ENCODE measurements around the gene NLRC3. TPM values are rescaled to one million over a fixed set of nuclear protein-coding genes. Genes with fewer than 3 reads are reported as not detected.

Gene NLRC3
- total RNA-seq, 1 donor from 2014 or later, result 0.23 TPM

- Mint-ChIP-seq H3K27ac (ENCODE audit: unreplicated experiment) (no peak overlapping the region), H3K36me3 (ENCODE audit: low read depth, unreplicated experiment) (peaks cover 34% of the 10 kb centered on the region), H3K4me3 (ENCODE audit: unreplicated experiment) (no peak overlapping the region), H3K27me3 (ENCODE audit: low read depth, unreplicated experiment) (no peaks in the 10 kb centered on the region), H3K4me1 (ENCODE audit: low read depth, unreplicated experiment) (no peaks in the 10 kb centered on the region), H3K9me3 (ENCODE audit: unreplicated experiment) (peaks cover 17% of the 10 kb centered on the region)
- H4K20me1 ChIP-seq (ENCODE audit: insufficient read depth, low read length), result no peaks in the 10 kb centered on the region
- H3K9ac ChIP-seq (ENCODE audit: low read length), result no peak overlapping the region
- FAIRE-seq, result no peak
- no peak overlapping the region for H3K27ac ChIP-seq (ENCODE audit: low read depth, low read length)
- H3K79me2 ChIP-seq (ENCODE audit: insufficient read depth, low read length), result no peaks in the 10 kb centered on the region
- DNase-seq (ENCODE audit: low read depth), result no peak
- H2AFZ ChIP-seq (ENCODE audit: low read depth, low read length), result no peak overlapping the region
- no peak overlapping the region for H3K4me3 ChIP-seq (ENCODE audit: insufficient read depth, low read depth, low read length)
- H3K9me3 ChIP-seq (ENCODE audit: insufficient read depth, low read depth, low read length), result peaks cover 7% of the 10 kb centered on the region
- no peaks in the 10 kb centered on the region for H3K4me1 ChIP-seq (ENCODE audit: insufficient read depth, low read length)
- no peak overlapping the region for H3K4me2 ChIP-seq (ENCODE audit: low read length)
- no peak for TF ChIP-seq CTCF (IDR thresholded peaks at IDR 0.05; ENCODE audit: insufficient read depth, low read depth, low read length)
- TF ChIP-seq EZH2 (IDR thresholded peaks at IDR 0.05; ENCODE audit: insufficient read depth, low read length), result no peak
- H3K36me3 ChIP-seq (ENCODE audit: insufficient read depth, low read length), result peaks cover 12% of the 10 kb centered on the region
- no peaks in the 10 kb centered on the region for H3K27me3 ChIP-seq (ENCODE audit: insufficient read depth, low read length)
These were observed 19.1 kb upstream of the NLRC3 start for GRCh38 chr16:3596101-3596861.

DNA sequence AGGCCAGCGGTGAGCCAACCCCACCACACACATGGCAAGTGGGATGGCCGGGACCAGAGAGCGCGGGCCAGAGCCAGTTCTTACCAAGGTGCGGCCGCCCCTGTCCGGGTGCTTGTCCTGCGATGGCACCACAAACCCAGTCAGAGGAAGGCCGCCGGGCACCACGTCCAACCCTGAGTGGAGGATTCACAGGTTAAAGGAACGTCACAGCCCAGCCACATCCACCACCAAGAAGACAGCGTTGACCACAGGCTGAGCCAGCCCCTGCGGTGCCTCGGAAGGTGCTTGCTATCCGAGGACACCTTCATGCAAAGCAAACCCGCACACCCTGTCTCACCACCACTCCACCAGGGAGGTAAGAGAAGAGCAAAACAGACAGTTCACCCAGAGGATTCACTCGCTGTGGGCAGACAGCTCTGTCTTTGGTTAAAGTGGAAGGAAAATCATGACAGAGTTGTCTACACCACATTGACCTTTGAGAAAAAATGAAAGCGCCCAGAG, 18.4 kb upstream of the NLRC3 start:
- H3K4me2 ChIP-seq (ENCODE audit: low read length), result no peak overlapping the region
- peaks cover 7% of the 10 kb centered on the region for H3K9me3 ChIP-seq (ENCODE audit: insufficient read depth, low read depth, low read length)
- FAIRE-seq (no peak), DNase-seq (ENCODE audit: low read depth) (no peak)
- H4K20me1 ChIP-seq (ENCODE audit: insufficient read depth, low read length), result no peaks in the 10 kb centered on the region
- Mint-ChIP-seq H3K4me3 (ENCODE audit: unreplicated experiment) (no peak overlapping the region), H3K27me3 (ENCODE audit: low read depth, unreplicated experiment) (no peaks in the 10 kb centered on the region), H3K9me3 (ENCODE audit: unreplicated experiment) (peaks cover 12% of the 10 kb centered on the region), H3K4me1 (ENCODE audit: low read depth, unreplicated experiment) (no peaks in the 10 kb centered on the region), H3K27ac (ENCODE audit: unreplicated experiment) (no peak overlapping the region), H3K36me3 (ENCODE audit: low read depth, unreplicated experiment) (peaks cover 33% of the 10 kb centered on the region)
- H2AFZ ChIP-seq (ENCODE audit: low read depth, low read length), result no peak overlapping the region
- H3K4me3 ChIP-seq (ENCODE audit: insufficient read depth, low read depth, low read length), result no peak overlapping the region
- no peaks in the 10 kb centered on the region for H3K4me1 ChIP-seq (ENCODE audit: insufficient read depth, low read length)
- H3K36me3 ChIP-seq (ENCODE audit: insufficient read depth, low read length), result peaks cover 6% of the 10 kb centered on the region
- no peaks in the 10 kb centered on the region for H3K27me3 ChIP-seq (ENCODE audit: insufficient read depth, low read length)
- no peak overlapping the region for H3K9ac ChIP-seq (ENCODE audit: low read length)
- TF ChIP-seq EZH2 (IDR thresholded peaks at IDR 0.05; ENCODE audit: insufficient read depth, low read length), result no peak
- TF ChIP-seq CTCF (IDR thresholded peaks at IDR 0.05; ENCODE audit: insufficient read depth, low read depth, low read length), result no peak
- H3K79me2 ChIP-seq (ENCODE audit: insufficient read depth, low read length), result no peaks in the 10 kb centered on the region
- no peak overlapping the region for H3K27ac ChIP-seq (ENCODE audit: low read depth, low read length)

GRCh38 chr16:3595110-3595486, 17.9 kb upstream of the NLRC3 start:
- Mint-ChIP-seq H3K4me1 (ENCODE audit: low read depth, unreplicated experiment) (no peaks in the 10 kb centered on the region), H3K9me3 (ENCODE audit: unreplicated experiment) (peaks cover 10% of the 10 kb centered on the region), H3K27ac (ENCODE audit: unreplicated experiment) (no peak overlapping the region), H3K27me3 (ENCODE audit: low read depth, unreplicated experiment) (no peaks in the 10 kb centered on the region), H3K4me3 (ENCODE audit: unreplicated experiment) (no peak overlapping the region), H3K36me3 (ENCODE audit: low read depth, unreplicated experiment) (peaks cover 35% of the 10 kb centered on the region)
- Histone ChIP-seq H3K4me1 (ENCODE audit: insufficient read depth, low read length) (no peaks in the 10 kb centered on the region), H3K9me3 (ENCODE audit: insufficient read depth, low read depth, low read length) (peaks cover 5% of the 10 kb centered on the region), H3K4me3 (ENCODE audit: insufficient read depth, low read depth, low read length) (no peak overlapping the region), H3K4me2 (ENCODE audit: low read length) (no peak overlapping the region), H2AFZ (ENCODE audit: low read depth, low read length) (no peak overlapping the region), H3K9ac (ENCODE audit: low read length) (no peak overlapping the region), H3K36me3 (ENCODE audit: insufficient read depth, low read length) (peaks cover 6% of the 10 kb centered on the region), H3K27ac (ENCODE audit: low read depth, low read length) (no peak overlapping the region), H4K20me1 (ENCODE audit: insufficient read depth, low read length) (no peaks in the 10 kb centered on the region), H3K27me3 (ENCODE audit: insufficient read depth, low read length) (no peaks in the 10 kb centered on the region), H3K79me2 (ENCODE audit: insufficient read depth, low read length) (no peaks in the 10 kb centered on the region)
- no peak for FAIRE-seq
- TF ChIP-seq CTCF (IDR thresholded peaks at IDR 0.05; ENCODE audit: insufficient read depth, low read depth, low read length) (no peak), EZH2 (IDR thresholded peaks at IDR 0.05; ENCODE audit: insufficient read depth, low read length) (no peak)
- no peak for DNase-seq (ENCODE audit: low read depth)
